GM12873 (cell line): Measurements from ENCODE around the gene PPP4R2.

ENCODE experiments used
- TF ChIP-seq, protein P1 (sequence below): IDR thresholded peaks from 2 replicates; pipeline ENCODE4 v1.5.1; 2012; ENCODE audit warnings: low read depth, mild to moderate bottlenecking, moderate library complexity, low read length, control low read depth; ENCODE audit not compliant: insufficient read depth; ENCODE audit errors: missing control alignments

Gene PPP4R2

DNA sequence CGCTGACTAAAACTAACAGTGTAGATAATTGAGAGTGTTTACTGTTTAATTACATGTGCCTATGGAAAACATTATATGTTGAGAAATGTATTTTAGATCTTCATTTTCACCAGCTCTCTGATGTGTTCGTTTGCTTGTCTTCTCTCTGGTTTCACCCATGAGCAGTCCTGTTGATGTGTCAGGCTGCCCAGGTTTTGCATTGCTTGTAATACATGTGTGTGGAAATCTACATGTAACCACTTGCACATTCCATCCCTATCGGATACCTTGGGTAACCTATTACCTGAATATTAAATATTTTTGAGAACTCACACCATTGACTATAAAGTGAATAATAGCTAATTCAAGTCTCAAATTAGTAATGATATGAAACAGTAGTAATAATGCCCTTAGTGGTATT, 13.1 kb downstream of the PPP4R2 start:
- TF ChIP-seq, protein P1, sequence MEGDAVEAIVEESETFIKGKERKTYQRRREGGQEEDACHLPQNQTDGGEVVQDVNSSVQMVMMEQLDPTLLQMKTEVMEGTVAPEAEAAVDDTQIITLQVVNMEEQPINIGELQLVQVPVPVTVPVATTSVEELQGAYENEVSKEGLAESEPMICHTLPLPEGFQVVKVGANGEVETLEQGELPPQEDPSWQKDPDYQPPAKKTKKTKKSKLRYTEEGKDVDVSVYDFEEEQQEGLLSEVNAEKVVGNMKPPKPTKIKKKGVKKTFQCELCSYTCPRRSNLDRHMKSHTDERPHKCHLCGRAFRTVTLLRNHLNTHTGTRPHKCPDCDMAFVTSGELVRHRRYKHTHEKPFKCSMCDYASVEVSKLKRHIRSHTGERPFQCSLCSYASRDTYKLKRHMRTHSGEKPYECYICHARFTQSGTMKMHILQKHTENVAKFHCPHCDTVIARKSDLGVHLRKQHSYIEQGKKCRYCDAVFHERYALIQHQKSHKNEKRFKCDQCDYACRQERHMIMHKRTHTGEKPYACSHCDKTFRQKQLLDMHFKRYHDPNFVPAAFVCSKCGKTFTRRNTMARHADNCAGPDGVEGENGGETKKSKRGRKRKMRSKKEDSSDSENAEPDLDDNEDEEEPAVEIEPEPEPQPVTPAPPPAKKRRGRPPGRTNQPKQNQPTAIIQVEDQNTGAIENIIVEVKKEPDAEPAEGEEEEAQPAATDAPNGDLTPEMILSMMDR = no peak

DNA sequence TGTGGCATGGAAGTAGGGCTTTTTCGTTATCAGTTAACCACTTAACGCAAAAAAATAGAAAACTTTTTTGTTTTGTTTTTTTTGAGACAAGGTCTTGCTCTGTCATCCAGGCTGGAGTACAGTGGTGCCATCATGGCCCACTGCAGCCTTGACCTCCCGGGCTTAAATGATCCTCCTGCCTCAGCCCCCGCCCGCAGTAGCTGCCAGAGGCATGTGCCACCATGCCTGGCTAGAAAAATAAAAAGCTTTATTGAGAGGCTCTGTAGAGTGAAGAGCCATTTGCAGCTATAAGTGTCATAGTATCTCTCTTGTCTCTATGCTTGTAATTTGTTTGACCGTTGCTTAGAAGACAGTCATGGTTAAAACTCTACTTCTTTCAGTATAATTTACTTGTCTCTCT, 13.5 kb downstream of the PPP4R2 start:
- TF ChIP-seq, protein P1 = no peak

DNA sequence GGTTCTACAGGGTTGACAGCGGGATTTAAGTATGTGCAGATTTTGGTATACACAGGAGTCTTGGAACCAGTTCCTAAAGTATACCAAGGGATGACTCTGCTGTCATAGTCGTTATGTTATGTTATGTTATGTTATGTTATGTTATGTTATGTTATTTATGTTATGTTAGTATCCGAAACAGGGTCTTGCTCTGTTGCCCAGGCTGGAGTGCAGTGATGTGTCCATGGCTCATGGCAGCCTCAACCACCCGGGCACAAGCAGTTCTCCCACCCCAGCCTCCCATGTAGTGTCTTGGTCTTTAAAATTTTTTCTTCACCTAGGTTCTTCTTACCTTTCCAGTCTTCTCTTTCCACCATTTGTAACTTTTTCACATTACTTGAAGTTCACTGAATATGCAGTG, 21.7 kb downstream of the PPP4R2 start:
- TF ChIP-seq, protein P1 = no peak

DNA sequence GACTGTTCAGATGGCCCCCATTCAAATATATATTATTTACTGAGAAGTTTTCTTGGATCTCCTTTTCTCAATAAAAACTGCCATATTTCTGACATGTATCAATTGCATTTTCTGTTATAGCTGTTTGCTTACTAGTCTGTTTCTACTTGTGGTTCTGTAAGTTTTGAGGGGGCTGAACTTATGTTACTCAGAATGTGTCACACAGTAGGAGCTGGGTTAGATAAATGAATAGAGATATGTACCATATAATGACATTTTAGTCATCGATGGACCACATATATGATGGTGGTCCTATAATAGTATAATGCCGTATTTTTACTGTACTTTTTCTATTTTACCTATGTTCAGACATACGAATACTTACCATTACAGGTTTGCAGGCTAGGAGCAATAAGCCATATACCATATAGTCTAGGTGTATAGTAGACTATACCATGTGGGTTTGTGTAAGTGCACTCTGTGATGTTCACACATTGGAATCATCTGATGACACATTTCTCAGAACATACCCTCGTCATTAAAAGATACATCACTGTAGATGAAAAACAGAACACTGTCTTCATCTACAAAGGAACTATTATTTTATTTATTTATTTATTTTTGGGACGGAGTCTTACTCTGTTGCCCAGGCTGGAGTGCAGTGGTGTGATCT, 22.3 kb downstream of the PPP4R2 start:
- TF ChIP-seq, protein P1 = no peak

DNA sequence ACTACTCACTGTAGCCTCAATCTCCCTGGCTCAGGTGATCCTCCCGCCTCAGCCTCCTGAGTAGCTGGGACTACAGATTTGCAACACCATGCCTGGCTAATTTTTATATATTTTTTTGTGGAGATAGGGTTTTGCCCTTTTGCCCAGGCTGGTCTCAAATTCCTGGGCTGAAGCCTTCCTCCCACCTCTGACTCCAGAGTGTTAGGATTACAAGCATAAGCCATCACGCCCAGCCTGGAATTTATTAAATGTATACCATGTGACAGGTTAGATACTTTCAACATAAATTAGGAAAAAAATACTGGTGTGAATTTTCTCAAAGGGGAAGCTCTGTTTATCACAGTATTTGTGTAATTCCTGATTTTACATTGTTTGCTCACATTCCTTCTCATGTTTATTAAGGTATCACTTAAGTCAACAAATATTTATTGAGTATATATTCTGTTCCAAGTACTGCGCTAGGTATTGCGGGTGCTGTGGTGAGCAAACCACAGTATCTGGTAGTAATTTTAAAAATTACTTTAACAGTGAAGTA, 24.8 kb downstream of the PPP4R2 start:
- TF ChIP-seq, protein P1 = no peak

DNA sequence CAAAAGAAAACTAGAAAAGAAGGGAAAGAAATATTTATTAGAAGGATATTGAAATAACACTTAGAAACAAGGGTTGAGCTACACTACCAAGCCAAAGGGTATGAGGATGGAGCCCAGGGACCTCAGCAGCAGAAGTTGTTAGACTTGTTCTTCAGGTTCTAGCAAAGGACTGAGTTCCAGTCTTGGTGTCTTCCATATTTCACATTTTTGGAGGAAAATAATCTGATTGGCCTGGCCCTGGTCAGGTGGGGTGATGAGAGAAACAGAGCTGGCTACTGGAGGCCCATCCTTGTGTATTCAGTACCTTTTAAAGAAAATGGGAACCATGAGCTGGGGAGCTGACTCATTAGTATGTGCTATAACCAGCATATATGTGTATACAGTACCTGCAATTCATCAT, 28.2 kb downstream of the PPP4R2 start:
- TF ChIP-seq, protein P1 = no peak

DNA sequence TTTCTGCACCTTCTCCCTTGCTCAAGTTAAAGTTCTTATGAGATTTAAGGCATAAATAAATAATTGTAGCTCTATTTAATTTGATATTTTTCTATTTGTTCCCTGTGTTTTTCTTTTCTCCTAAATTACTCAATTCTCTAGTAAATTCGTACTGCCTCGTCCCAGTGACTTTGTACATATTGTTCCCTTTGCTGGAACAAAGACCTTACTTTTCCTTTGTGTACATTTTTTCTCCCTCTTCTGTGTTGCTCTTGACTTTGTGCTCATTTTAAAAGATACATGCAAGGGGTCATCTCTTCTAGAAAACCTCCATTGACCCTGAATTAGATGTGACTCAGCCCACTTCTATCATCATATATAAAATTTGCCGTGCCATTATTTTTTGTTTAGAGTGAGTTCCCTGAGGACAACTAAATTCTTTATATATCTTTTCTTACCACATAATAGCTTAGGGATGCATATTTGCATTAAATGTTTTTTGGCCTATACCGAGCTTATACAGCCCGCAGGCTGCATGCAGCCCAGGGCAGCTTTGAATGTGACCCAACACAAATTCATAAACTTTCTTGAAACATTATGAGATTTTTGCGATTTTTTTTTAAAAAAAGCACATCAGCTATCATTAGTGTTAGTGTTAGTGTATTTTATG, 29.6 kb downstream of the PPP4R2 start:
- TF ChIP-seq, protein P1 = no peak
